EL (cell line): ENCODE measurements around the gene TPRG1L.

ENCODE experiments used
- DNase-seq: peaks from one replicate; pipeline ENCODE4 v3.0.0-alpha.2; 2016

TPRG1L gene

GRCh38 chr1:3649342-3650247 lies 24.8 kb downstream of the TPRG1L start, which contains the start of gene WRAP73:
TSS of gene WRAP73 (minus strand) at chr1:3650103. CDS start at chr1:3649999, 104 bp downstream.
- peak; percentile 91 for DNase-seq

- DNase-seq, result no peak
These were observed 25.6 kb downstream of the TPRG1L start for GRCh38 chr1:3650248-3651025.

GRCh38 chr1:3651026-3651929 lies 26.5 kb downstream of the TPRG1L start:
- DNase-seq, result no peak

GRCh38 chr1:3651930-3652547 lies 27.2 kb downstream of the TPRG1L start, which contains the start of gene TP73:
TSS of gene TP73 (plus strand) at chr1:3652516. CDS start at chr1:3682366, 29,850 bp downstream.
- no peak for DNase-seq

- no peak for DNase-seq
These were observed 27.9 kb downstream of the TPRG1L start for GRCh38 chr1:3652548-3653285.

- no peak for DNase-seq
These were observed 28.4 kb downstream of the TPRG1L start for GRCh38 chr1:3653286-3653618.

GRCh38 chr1:3654549-3655281 lies 29.9 kb downstream of the TPRG1L start:
- DNase-seq, result no peak

GRCh38 chr1:3656450-3657095 lies 31.8 kb downstream of the TPRG1L start:
- DNase-seq, result no peak

- DNase-seq, result no peak
These were observed 32.3 kb downstream of the TPRG1L start for GRCh38 chr1:3657096-3657475.

- DNase-seq, result no peak
These were observed 32.9 kb downstream of the TPRG1L start for GRCh38 chr1:3657578-3658230.

- DNase-seq, result no peak
These were observed 33.4 kb downstream of the TPRG1L start for GRCh38 chr1:3658231-3658615.

- no peak for DNase-seq
These were observed 34.3 kb downstream of the TPRG1L start for GRCh38 chr1:3659093-3659492.

- DNase-seq, result no peak
These were observed 35.9 kb downstream of the TPRG1L start for GRCh38 chr1:3660704-3661103.

GRCh38 chr1:3661631-3662030 lies 36.8 kb downstream of the TPRG1L start:
- DNase-seq, result no peak

GRCh38 chr1:3662080-3662671 lies 37.4 kb downstream of the TPRG1L start:
- DNase-seq, result no peak

GRCh38 chr1:3663999-3664699 lies 39.3 kb downstream of the TPRG1L start:
- DNase-seq, result no peak

GRCh38 chr1:3664700-3665375 lies 40.0 kb downstream of the TPRG1L start:
- DNase-seq, result no peak

- no peak for DNase-seq
These were observed 43.3 kb downstream of the TPRG1L start for GRCh38 chr1:3668148-3668547.
